Measurements from ENCODE around the gene PLEKHB1. TPM values are rescaled to one million over a fixed set of nuclear protein-coding genes. Genes with fewer than 3 reads are reported as not detected.

Gene PLEKHB1
- polyA plus RNA-seq, 1 donor from 2014 or later, result 0.25 TPM

DNA sequence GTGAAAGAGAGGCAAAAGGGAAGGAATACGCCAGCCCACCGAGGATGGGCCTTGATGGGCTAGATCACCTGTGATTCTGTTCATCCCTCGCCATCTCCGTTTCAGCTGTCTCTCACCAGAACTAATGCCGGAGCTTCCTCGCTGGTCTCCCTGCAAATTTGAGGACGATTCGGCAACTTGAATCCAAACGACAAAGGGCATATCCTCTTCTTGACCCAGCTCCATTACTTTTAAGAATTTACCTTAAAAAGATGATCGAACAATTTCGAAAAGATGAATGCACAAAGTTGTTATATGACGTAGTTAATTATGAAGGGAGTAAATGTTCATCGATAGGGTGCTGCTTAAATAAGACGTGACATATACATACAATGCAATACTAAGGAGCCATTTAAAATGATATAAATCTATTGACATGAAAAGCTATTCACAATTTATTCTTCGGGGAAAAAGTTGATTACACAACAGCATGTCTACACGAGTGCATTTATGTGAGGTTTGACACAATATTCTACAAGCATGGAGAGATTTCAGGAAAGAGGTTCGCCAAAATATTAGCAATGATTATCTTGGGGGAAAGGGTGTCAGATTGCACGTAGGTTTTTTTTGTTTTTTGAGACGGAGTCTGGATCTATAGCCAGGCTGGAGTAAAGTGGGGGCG lies 47.5 kb upstream of the PLEKHB1 start:
- Histone ChIP-seq H3K9ac (ENCODE audit: low read length) (peak overlapping the region; percentile 97), H3K4me2 (ENCODE audit: low read length) (peak overlapping the region; percentile 47), H4K20me1 (ENCODE audit: insufficient read depth) (no peaks in the 10 kb centered on the region), H3K79me2 (replicated peaks; ENCODE audit: insufficient read depth, low read length) (peaks cover 37% of the 10 kb centered on the region), H3F3A (ENCODE audit: insufficient read depth, low read length, poor library complexity, severe bottlenecking) (no peaks in the 10 kb centered on the region), H3K4me3 (ENCODE audit: low read length) (peak overlapping the region; percentile 91), H3K36me3 (ENCODE audit: insufficient read depth, low read length) (no peaks in the 10 kb centered on the region), H3K27me3 (ENCODE audit: insufficient read depth, low read depth, low read length) (no peaks in the 10 kb centered on the region), H3K9me2 (ENCODE audit: insufficient read depth, low read length) (no peaks in the 10 kb centered on the region), H3K9me3 (ENCODE audit: low read length) (no peaks in the 10 kb centered on the region), H3K27ac (ENCODE audit: low read length) (peak overlapping the region; percentile 98), H2AFZ (ENCODE audit: low read depth, low read length) (peak overlapping the region; percentile 53)
- TF ChIP-seq, protein P1, sequence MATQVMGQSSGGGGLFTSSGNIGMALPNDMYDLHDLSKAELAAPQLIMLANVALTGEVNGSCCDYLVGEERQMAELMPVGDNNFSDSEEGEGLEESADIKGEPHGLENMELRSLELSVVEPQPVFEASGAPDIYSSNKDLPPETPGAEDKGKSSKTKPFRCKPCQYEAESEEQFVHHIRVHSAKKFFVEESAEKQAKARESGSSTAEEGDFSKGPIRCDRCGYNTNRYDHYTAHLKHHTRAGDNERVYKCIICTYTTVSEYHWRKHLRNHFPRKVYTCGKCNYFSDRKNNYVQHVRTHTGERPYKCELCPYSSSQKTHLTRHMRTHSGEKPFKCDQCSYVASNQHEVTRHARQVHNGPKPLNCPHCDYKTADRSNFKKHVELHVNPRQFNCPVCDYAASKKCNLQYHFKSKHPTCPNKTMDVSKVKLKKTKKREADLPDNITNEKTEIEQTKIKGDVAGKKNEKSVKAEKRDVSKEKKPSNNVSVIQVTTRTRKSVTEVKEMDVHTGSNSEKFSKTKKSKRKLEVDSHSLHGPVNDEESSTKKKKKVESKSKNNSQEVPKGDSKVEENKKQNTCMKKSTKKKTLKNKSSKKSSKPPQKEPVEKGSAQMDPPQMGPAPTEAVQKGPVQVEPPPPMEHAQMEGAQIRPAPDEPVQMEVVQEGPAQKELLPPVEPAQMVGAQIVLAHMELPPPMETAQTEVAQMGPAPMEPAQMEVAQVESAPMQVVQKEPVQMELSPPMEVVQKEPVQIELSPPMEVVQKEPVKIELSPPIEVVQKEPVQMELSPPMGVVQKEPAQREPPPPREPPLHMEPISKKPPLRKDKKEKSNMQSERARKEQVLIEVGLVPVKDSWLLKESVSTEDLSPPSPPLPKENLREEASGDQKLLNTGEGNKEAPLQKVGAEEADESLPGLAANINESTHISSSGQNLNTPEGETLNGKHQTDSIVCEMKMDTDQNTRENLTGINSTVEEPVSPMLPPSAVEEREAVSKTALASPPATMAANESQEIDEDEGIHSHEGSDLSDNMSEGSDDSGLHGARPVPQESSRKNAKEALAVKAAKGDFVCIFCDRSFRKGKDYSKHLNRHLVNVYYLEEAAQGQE (IDR thresholded peaks at IDR 0.05; ENCODE audit: borderline replicate concordance), result no peak
- TF ChIP-seq EZH2 (IDR thresholded peaks at IDR 0.05; ENCODE audit: borderline replicate concordance, insufficient read depth, low read length, poor library complexity, severe bottlenecking), result no peak
- TF ChIP-seq POLR2AphosphoS5 (IDR thresholded peaks at IDR 0.05), result no peak
- TF ChIP-seq, protein P2, sequence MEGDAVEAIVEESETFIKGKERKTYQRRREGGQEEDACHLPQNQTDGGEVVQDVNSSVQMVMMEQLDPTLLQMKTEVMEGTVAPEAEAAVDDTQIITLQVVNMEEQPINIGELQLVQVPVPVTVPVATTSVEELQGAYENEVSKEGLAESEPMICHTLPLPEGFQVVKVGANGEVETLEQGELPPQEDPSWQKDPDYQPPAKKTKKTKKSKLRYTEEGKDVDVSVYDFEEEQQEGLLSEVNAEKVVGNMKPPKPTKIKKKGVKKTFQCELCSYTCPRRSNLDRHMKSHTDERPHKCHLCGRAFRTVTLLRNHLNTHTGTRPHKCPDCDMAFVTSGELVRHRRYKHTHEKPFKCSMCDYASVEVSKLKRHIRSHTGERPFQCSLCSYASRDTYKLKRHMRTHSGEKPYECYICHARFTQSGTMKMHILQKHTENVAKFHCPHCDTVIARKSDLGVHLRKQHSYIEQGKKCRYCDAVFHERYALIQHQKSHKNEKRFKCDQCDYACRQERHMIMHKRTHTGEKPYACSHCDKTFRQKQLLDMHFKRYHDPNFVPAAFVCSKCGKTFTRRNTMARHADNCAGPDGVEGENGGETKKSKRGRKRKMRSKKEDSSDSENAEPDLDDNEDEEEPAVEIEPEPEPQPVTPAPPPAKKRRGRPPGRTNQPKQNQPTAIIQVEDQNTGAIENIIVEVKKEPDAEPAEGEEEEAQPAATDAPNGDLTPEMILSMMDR (IDR thresholded peaks at IDR 0.05; ENCODE audit: poor library complexity, severe bottlenecking), result no peak
- TF ChIP-seq EP300 (conservative IDR thresholded peaks at IDR 0.05; ENCODE audit: poor library complexity, severe bottlenecking), result no peak
- TF ChIP-seq RAD21 (conservative IDR thresholded peaks at IDR 0.05), result no peak
- TF ChIP-seq SMC3 (conservative IDR thresholded peaks at IDR 0.05; ENCODE audit: poor library complexity), result no peak
- TF ChIP-seq TAF1 (IDR thresholded peaks at IDR 0.05; ENCODE audit: low read depth), result no peak
- no peak for TF ChIP-seq MXI1 (conservative IDR thresholded peaks at IDR 0.05; ENCODE audit: poor library complexity, severe bottlenecking)

DNA sequence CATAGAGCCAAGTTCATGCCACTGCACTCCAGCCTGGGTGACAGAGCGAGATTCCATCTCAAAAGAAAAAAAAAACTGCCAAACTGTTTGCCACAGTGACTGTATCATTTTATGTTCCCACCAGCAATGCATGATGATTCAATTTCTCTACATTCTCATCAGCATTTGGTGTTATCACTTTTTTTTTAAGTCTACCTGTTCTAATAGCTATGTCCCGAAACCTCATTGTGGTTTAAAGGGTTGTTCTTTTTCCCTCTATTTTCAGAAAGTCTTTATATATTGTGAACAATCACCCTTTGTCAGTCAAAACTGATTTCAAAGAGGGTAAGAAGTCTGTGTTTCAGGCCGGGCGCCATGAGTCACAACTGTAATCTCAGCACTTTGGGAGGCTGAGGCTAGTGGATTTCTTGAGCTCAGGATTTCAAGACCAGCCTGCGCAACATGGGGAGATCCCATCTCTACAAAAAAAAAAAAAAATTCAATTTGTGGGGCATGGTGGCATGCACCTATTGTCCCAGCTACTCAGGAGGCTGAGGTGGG lies 33.7 kb upstream of the PLEKHB1 start:
- Histone ChIP-seq H3K9me2 (ENCODE audit: insufficient read depth, low read length) (no peaks in the 10 kb centered on the region), H3K79me2 (replicated peaks; ENCODE audit: insufficient read depth, low read length) (no peaks in the 10 kb centered on the region), H2AFZ (ENCODE audit: low read depth, low read length) (no peak overlapping the region), H3K27ac (ENCODE audit: low read length) (no peak overlapping the region), H3F3A (ENCODE audit: insufficient read depth, low read length, poor library complexity, severe bottlenecking) (no peaks in the 10 kb centered on the region), H3K4me2 (ENCODE audit: low read length) (no peak overlapping the region), H3K9ac (ENCODE audit: low read length) (no peak overlapping the region), H3K36me3 (ENCODE audit: insufficient read depth, low read length) (no peaks in the 10 kb centered on the region), H3K27me3 (ENCODE audit: insufficient read depth, low read depth, low read length) (no peaks in the 10 kb centered on the region), H4K20me1 (ENCODE audit: insufficient read depth) (no peaks in the 10 kb centered on the region), H3K4me3 (ENCODE audit: low read length) (no peak overlapping the region), H3K9me3 (ENCODE audit: low read length) (no peaks in the 10 kb centered on the region)
- TF ChIP-seq TAF1 (IDR thresholded peaks at IDR 0.05; ENCODE audit: low read depth) (no peak), POLR2AphosphoS5 (IDR thresholded peaks at IDR 0.05) (no peak), MXI1 (conservative IDR thresholded peaks at IDR 0.05; ENCODE audit: poor library complexity, severe bottlenecking) (no peak), EZH2 (IDR thresholded peaks at IDR 0.05; ENCODE audit: borderline replicate concordance, insufficient read depth, low read length, poor library complexity, severe bottlenecking) (no peak)
- TF ChIP-seq, protein P2 (IDR thresholded peaks at IDR 0.05; ENCODE audit: poor library complexity, severe bottlenecking), result no peak
